ENCODE measurements around the gene PMIS2. TPM values are rescaled to one million over a fixed set of nuclear protein-coding genes. Genes with fewer than 3 reads are reported as not detected.

Gene PMIS2
- total and polyA plus RNA-seq, 4 donors: not detected

DNA sequence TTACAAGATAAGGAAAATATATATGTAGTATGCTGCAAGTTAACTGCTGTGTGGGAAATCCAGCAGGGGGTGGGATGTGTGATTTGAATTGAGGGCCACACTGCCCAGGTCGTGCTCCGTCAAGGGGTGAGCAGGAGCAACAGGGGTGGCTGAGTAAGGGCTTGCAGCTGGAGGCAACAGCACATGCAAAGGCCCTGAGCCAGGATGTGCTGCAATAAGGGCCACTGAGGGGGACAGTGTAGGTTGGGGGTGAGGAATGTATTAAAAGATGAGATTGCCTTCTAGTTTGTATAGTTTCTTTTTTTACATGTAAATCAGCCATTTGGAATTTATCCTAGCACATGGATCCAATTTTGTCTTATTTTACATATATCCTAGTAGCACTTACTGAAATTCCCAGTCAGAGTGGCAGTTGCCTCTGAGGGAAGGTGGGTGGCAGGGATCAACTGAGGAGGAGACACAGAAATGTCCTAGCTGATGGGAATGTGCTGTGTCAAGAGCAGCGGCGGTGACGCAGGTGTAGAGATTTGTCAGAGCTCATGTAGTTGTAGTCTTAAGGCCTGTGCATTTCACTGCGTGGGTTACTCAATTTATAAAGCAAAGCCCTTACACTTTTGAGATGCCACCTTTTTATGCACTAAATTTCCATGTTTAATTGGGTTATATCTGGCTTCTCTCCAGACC is 37.5 kb downstream of the PMIS2 start:
- Histone ChIP-seq H3K9me3 (ENCODE audit: control insufficient read depth, low read length) (no peaks in the 10 kb centered on the region), H3K4me1 (ENCODE audit: control insufficient read depth in 1 of 2, insufficient read depth in 2 of 2, low read length in 2 of 2) (no peaks in the 10 kb centered on the region), H3K4me3 (ENCODE audit: low read length in 2 of 2) (no peak overlapping the region), H3K36me3 (ENCODE audit: control insufficient read depth in 1 of 2, insufficient read depth in 2 of 2, low read length in 1 of 2) (no peaks in the 10 kb centered on the region), H3K27me3 (ENCODE audit: control insufficient read depth in 1 of 2, insufficient read depth in 2 of 2, low read length in 1 of 2) (no peaks in the 10 kb centered on the region), H3K27ac (ENCODE audit: low read depth in 1 of 2, low read length in 2 of 2) (no peak overlapping the region)
- ATAC-seq (ENCODE audit: low FRiP score) (no peak), DNase-seq (peak in 1 of 2 donors; percentile 16)
- intact Hi-C loops (cut with DNase I): no loop called here
- WGBS, 2 donors: 87 to 91% methylated on average over 6 of the region's 6 CpGs

DNA sequence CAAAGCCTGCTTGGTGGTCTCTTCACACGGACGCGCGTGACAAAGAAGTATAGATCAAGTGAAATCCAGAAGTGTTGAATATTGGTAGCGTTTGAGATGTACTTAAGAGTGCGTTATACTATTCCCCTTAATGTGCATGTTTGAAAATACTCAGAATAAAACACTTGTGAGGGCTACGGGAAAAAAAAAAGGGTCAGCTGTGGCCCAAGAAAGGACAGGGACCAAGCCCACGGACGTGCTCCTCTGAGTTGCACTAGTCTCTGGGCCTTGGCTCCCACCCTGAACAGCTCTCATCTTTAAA is 42.2 kb downstream of the PMIS2 start:
- 8% methylated on average over 9 of the region's 9 CpGs for WGBS, 2 donors
- Histone ChIP-seq H3K27ac (ENCODE audit: low read depth in 1 of 2, low read length in 2 of 2) (peak overlapping the region in 1 of 2 donors; percentile 94), H3K9me3 (ENCODE audit: control insufficient read depth, low read length) (no peaks in the 10 kb centered on the region), H3K36me3 (ENCODE audit: control insufficient read depth in 1 of 2, insufficient read depth in 2 of 2, low read length in 1 of 2) (peaks cover 0 to 4% of the 10 kb centered on the region in 2 donors), H3K4me1 (ENCODE audit: control insufficient read depth in 1 of 2, insufficient read depth in 2 of 2, low read length in 2 of 2) (no peaks in the 10 kb centered on the region), H3K27me3 (ENCODE audit: control insufficient read depth in 1 of 2, insufficient read depth in 2 of 2, low read length in 1 of 2) (no peaks in the 10 kb centered on the region), H3K4me3 (ENCODE audit: low read length in 2 of 2) (peak overlapping the region; percentile 35 to 84)
- intact Hi-C loops (cut with DNase I): loop anchor here in 1 of 2 donors (2.0 kb wide), 1 partner anchor 15 kb away; no protein-coding TSS in a partner anchor
- no peak for DNase-seq
- no peak for ATAC-seq (ENCODE audit: low FRiP score)

DNA sequence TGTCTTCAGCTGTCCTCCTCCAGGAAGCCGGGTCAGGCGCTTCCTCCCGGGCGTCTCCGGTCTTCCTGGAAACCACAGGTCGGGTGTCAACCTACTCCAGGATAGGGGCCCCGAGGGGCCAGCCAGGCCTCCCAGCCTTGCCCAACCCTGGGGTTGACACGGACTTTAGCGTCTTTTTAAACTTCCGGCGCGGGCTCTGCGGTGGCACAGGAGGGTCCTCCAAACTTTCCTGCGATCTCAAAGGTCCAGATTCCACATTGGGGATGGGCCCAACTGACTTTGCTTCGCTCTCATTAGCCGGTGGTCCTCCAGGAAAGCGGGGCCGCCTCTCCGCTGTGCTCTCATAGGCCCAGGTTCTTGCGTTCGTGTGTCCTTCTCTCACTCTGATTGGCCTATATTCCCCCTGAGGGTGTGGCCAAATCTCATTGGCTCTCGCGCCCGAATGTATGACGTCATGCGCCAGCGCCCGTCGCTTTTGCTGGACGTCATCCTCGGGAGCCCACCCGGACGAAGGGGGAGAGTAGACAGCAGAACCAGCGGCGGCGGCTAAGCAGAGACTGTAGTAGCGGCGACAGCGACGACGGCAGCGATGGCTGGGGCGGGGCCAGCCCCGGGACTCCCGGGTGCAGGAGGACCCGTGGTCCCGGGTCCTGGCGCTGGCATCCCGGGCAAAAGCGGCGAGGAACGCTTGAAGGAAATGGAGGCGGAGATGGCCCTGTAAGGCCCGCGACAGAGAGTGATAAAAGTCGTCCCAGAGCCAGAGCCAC is 42.8 kb downstream of the PMIS2 start, which contains the start of gene RBM42:
Gene RBM42, plus strand, starts transcription at position 472 of the 767 bp plus-strand sequence. Its CDS starts 118 bp downstream, at position 590.
- ATAC-seq (ENCODE audit: low FRiP score) (peak; percentile 100), DNase-seq (peak; percentile 97)
- Histone ChIP-seq H3K4me3 (ENCODE audit: low read length in 2 of 2) (peak within 1 kb of the TSS; percentile 71 to 94), H3K27ac (ENCODE audit: low read depth in 1 of 2, low read length in 2 of 2) (peak within 1 kb of the TSS; percentile 18 to 94), H3K36me3 (ENCODE audit: control insufficient read depth in 1 of 2, insufficient read depth in 2 of 2, low read length in 1 of 2) (peaks cover 0 to 4% of the 10 kb centered on the region in 2 donors), H3K9me3 (ENCODE audit: control insufficient read depth, low read length) (no peaks in the 10 kb centered on the region), H3K27me3 (ENCODE audit: control insufficient read depth in 1 of 2, insufficient read depth in 2 of 2, low read length in 1 of 2) (no peaks in the 10 kb centered on the region), H3K4me1 (ENCODE audit: control insufficient read depth in 1 of 2, insufficient read depth in 2 of 2, low read length in 2 of 2) (no peaks in the 10 kb centered on the region)
- intact Hi-C loops (cut with DNase I): loop anchor here in 1 of 2 donors (2.0 kb wide), 1 partner anchor 14 kb away; no protein-coding TSS in a partner anchor
- 0% methylated on average over 56 of the region's 56 CpGs for WGBS, 2 donors

DNA sequence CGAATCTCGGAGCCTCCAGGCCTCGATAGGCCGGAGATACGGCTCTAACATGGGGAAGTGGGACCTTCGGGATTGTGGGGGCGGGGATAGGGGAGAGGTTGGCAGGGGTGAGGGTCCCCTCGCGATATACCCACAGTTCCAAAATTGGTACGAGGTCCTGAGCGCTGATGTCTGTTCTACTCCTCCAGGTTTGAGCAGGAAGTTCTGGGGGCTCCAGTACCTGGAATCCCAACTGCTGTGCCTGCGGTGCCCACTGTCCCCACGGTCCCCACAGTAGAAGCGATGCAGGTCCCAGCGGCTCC is 43.3 kb downstream of the PMIS2 start:
- H3K27me3 ChIP-seq (ENCODE audit: control insufficient read depth in 1 of 2, insufficient read depth in 2 of 2, low read length in 1 of 2): no peaks in the 10 kb centered on the region
- no peaks in the 10 kb centered on the region for H3K9me3 ChIP-seq (ENCODE audit: control insufficient read depth, low read length)
- H3K4me3 ChIP-seq (ENCODE audit: low read length in 2 of 2): peak overlapping the region; percentile 71 to 94
- no peak for DNase-seq
- H3K27ac ChIP-seq (ENCODE audit: low read depth in 1 of 2, low read length in 2 of 2): peak overlapping the region; percentile 18 to 68
- H3K36me3 ChIP-seq (ENCODE audit: control insufficient read depth in 1 of 2, insufficient read depth in 2 of 2, low read length in 1 of 2): peaks cover 0 to 7% of the 10 kb centered on the region in 2 donors
- intact Hi-C loops (cut with DNase I): loop anchor here in 1 of 2 donors (2.0 kb wide), 1 partner anchor 14 kb away; no protein-coding TSS in a partner anchor
- WGBS, 2 donors: 3 to 5% methylated on average over 15 of the region's 15 CpGs
- H3K4me1 ChIP-seq (ENCODE audit: control insufficient read depth in 1 of 2, insufficient read depth in 2 of 2, low read length in 2 of 2): no peaks in the 10 kb centered on the region
- no peak for ATAC-seq (ENCODE audit: low FRiP score)

DNA sequence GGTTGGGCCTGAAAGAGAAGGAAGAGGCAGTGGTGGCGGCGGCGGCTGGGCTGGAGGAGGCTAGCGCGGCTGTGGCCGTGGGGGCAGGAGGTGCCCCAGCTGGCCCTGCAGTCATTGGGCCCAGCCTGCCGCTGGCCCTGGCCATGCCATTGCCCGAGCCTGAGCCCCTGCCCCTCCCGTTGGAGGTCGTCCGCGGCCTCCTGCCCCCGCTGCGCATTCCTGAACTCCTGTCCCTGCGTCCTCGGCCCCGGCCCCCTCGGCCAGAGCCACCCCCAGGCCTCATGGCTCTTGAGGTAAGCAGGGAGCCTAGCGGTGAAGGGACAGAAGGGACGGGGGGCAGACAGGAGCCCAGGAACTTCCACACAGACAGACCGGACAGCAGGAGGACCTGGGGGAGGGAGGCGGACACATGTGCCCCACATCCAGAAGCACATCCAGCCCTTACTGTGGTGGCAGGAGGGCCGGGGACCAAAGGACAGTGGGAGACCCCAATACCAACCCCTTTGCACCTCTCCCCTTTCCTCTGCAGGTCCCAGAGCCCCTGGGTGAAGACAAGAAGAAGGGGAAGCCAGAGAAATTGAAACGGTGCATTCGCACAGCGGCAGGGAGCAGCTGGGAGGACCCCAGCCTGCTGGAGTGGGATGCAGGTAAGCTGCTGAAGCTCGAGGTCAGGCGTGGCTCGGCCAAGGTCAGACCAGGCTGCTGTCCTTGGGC is 47.9 kb downstream of the PMIS2 start:
- no peaks in the 10 kb centered on the region for H3K27me3 ChIP-seq (ENCODE audit: control insufficient read depth in 1 of 2, insufficient read depth in 2 of 2, low read length in 1 of 2)
- no peaks in the 10 kb centered on the region for H3K9me3 ChIP-seq (ENCODE audit: control insufficient read depth, low read length)
- intact Hi-C loops (cut with DNase I): loop anchor here in 1 of 2 donors (5.0 kb wide), 1 partner anchor 87 kb away; the partner anchor contains the start of gene TMEM147
- H3K27ac ChIP-seq (ENCODE audit: low read depth in 1 of 2, low read length in 2 of 2): no peak overlapping the region
- H3K4me1 ChIP-seq (ENCODE audit: control insufficient read depth in 1 of 2, insufficient read depth in 2 of 2, low read length in 2 of 2): no peaks in the 10 kb centered on the region
- H3K36me3 ChIP-seq (ENCODE audit: control insufficient read depth in 1 of 2, insufficient read depth in 2 of 2, low read length in 1 of 2): peaks cover 0 to 14% of the 10 kb centered on the region in 2 donors
- H3K4me3 ChIP-seq (ENCODE audit: low read length in 2 of 2): no peak overlapping the region
- 91% methylated on average over 22 to 29 of the region's 29 CpGs for WGBS, 2 donors
- ATAC-seq (ENCODE audit: low FRiP score) (no peak), DNase-seq (no peak)

DNA sequence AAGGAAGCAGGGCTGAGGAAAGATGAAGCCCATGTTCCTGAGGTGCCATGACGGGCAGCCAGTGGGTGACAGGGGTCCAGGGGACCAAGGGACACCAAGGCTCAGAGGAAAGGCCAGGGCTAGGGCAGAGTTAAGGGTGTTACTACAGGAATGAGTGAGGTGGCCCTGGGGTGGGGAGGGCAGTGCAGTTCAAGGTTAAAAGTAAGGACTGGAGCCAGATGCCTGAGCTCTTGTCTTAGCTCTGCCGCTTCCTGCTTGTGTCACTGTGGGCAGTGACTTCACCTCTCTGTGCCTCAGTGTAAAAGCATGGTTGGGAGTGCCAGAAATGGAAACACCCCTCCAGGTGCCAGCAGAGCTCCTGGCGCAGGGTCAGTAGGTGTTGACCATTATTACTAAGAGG is 50.7 kb downstream of the PMIS2 start:
- Histone ChIP-seq H3K4me3 (ENCODE audit: low read length in 2 of 2) (no peak overlapping the region), H3K36me3 (ENCODE audit: control insufficient read depth in 1 of 2, insufficient read depth in 2 of 2, low read length in 1 of 2) (peaks cover 0 to 11% of the 10 kb centered on the region in 2 donors)
- WGBS, 2 donors: 94 to 95% methylated on average over 3 of the region's 3 CpGs

More for the DNA sequence above, 50.7 kb downstream of the PMIS2 start:
- DNase-seq (no peak), ATAC-seq (ENCODE audit: low FRiP score) (no peak)
- Histone ChIP-seq H3K27ac (ENCODE audit: low read depth in 1 of 2, low read length in 2 of 2) (no peak overlapping the region), H3K27me3 (ENCODE audit: control insufficient read depth in 1 of 2, insufficient read depth in 2 of 2, low read length in 1 of 2) (no peaks in the 10 kb centered on the region), H3K4me1 (ENCODE audit: control insufficient read depth in 1 of 2, insufficient read depth in 2 of 2, low read length in 2 of 2) (no peaks in the 10 kb centered on the region), H3K9me3 (ENCODE audit: control insufficient read depth, low read length) (no peaks in the 10 kb centered on the region)
- intact Hi-C loops (cut with DNase I): no loop called here

Other genes with a start within 250 kb of the PMIS2 start
- not detected for gene FFAR1, start 238.3 kb upstream of the PMIS2 start, total RNA-seq
- gene FFAR1, start 238.3 kb upstream of the PMIS2 start, polyA plus RNA-seq: not detected
- under 1 TPM; 0.32 to 0.39 TPM for gene FFAR3, start 227.7 kb upstream of the PMIS2 start, total RNA-seq
- gene FFAR3, start 227.7 kb upstream of the PMIS2 start, polyA plus RNA-seq: not detected
- gene GPR42, start 215.1 kb upstream of the PMIS2 start, total RNA-seq: not detected
- gene GPR42, start 215.1 kb upstream of the PMIS2 start, polyA plus RNA-seq: not detected
- gene FFAR2, start 137.9 kb upstream of the PMIS2 start, total RNA-seq: 1 to 10 TPM; 1.2 to 2.0 TPM
- under 1 TPM in 1 of 2 donors, not detected in 1; 0.15 TPM for gene FFAR2, start 137.9 kb upstream of the PMIS2 start, polyA plus RNA-seq
- not detected for gene KRTDAP, start 95.7 kb upstream of the PMIS2 start, total RNA-seq
- not detected for gene KRTDAP, start 95.7 kb upstream of the PMIS2 start, polyA plus RNA-seq
- gene DMKN, start 72.5 kb upstream of the PMIS2 start, total RNA-seq: 10 to 100 TPM; 25.9 to 27.1 TPM
- 10 to 100 TPM; 22.2 to 43.7 TPM for gene DMKN, start 72.5 kb upstream of the PMIS2 start, polyA plus RNA-seq
- not detected for gene SBSN, start 57.9 kb upstream of the PMIS2 start, total RNA-seq
- gene SBSN, start 57.9 kb upstream of the PMIS2 start, polyA plus RNA-seq: under 1 TPM in 1 of 2 donors, not detected in 1; 0.23 TPM
- gene GAPDHS, start 52.7 kb upstream of the PMIS2 start, total RNA-seq: not detected
- not detected for gene GAPDHS, start 52.7 kb upstream of the PMIS2 start, polyA plus RNA-seq
- gene TMEM147, start 40.5 kb upstream of the PMIS2 start, total RNA-seq: 10 to 100 TPM; 48.0 to 52.2 TPM
- gene TMEM147, start 40.5 kb upstream of the PMIS2 start, polyA plus RNA-seq: 100 to 1,000 TPM in 1 of 2 donors, 10 to 100 TPM in 1; 86.0 to 123 TPM
- not detected for gene ATP4A, start 22.5 kb upstream of the PMIS2 start, total RNA-seq
- not detected for gene ATP4A, start 22.5 kb upstream of the PMIS2 start, polyA plus RNA-seq
- gene HAUS5, start 26.6 kb downstream of the PMIS2 start, total RNA-seq: 10 to 100 TPM in 1 of 2 donors, 1 to 10 TPM in 1; 5.3 to 10.5 TPM
- gene HAUS5, start 26.6 kb downstream of the PMIS2 start, polyA plus RNA-seq: 10 to 100 TPM in 1 of 2 donors, 1 to 10 TPM in 1; 2.9 to 17.5 TPM
- 10 to 100 TPM; 53.7 to 62.0 TPM for gene RBM42, start 42.9 kb downstream of the PMIS2 start, total RNA-seq
- 10 to 100 TPM; 41.8 to 66.8 TPM for gene RBM42, start 42.9 kb downstream of the PMIS2 start, polyA plus RNA-seq
- gene ETV2, start 55.6 kb downstream of the PMIS2 start, total RNA-seq: 1 to 10 TPM in 1 of 2 donors, under 1 TPM in 1; 0.62 to 1.2 TPM
- 1 to 10 TPM in 1 of 2 donors, under 1 TPM in 1; 0.46 to 1.9 TPM for gene ETV2, start 55.6 kb downstream of the PMIS2 start, polyA plus RNA-seq
- gene COX6B1, start 62.1 kb downstream of the PMIS2 start, total RNA-seq: 100 to 1,000 TPM; 196 to 216 TPM
- 100 to 1,000 TPM; 502 to 730 TPM for gene COX6B1, start 62.1 kb downstream of the PMIS2 start, polyA plus RNA-seq
- not detected for gene UPK1A, start 80.3 kb downstream of the PMIS2 start, total RNA-seq
- gene UPK1A, start 80.3 kb downstream of the PMIS2 start, polyA plus RNA-seq: 1 to 10 TPM in 1 of 2 donors, under 1 TPM in 1; 0.54 to 1.5 TPM
- under 1 TPM in 1 of 2 donors, not detected in 1; 0.19 TPM for gene ZBTB32, start 118.4 kb downstream of the PMIS2 start, total RNA-seq
- not detected for gene ZBTB32, start 118.4 kb downstream of the PMIS2 start, polyA plus RNA-seq
- gene KMT2B, start 131.8 kb downstream of the PMIS2 start, total RNA-seq: 10 to 100 TPM; 33.6 to 37.9 TPM
- gene KMT2B, start 131.8 kb downstream of the PMIS2 start, polyA plus RNA-seq: 10 to 100 TPM in 1 of 2 donors, 1 to 10 TPM in 1; 6.4 to 43.3 TPM
- 10 to 100 TPM in 1 of 2 donors, 1 to 10 TPM in 1; 8.1 to 14.9 TPM for gene IGFLR1, start 156.3 kb downstream of the PMIS2 start, total RNA-seq
- 10 to 100 TPM in 1 of 2 donors, 1 to 10 TPM in 1; 5.1 to 10.9 TPM for gene IGFLR1, start 156.3 kb downstream of the PMIS2 start, polyA plus RNA-seq
- 10 to 100 TPM; 14.8 to 22.0 TPM for gene U2AF1L4, start 159.2 kb downstream of the PMIS2 start, total RNA-seq
- 10 to 100 TPM; 24.7 to 70.4 TPM for gene U2AF1L4, start 159.2 kb downstream of the PMIS2 start, polyA plus RNA-seq
- 10 to 100 TPM; 32.9 to 37.0 TPM for gene PSENEN, start 159.5 kb downstream of the PMIS2 start, total RNA-seq
- 10 to 100 TPM; 32.4 to 59.2 TPM for gene PSENEN, start 159.5 kb downstream of the PMIS2 start, polyA plus RNA-seq
- 10 to 100 TPM; 10.6 to 13.3 TPM for gene LIN37, start 162.4 kb downstream of the PMIS2 start, total RNA-seq
- gene LIN37, start 162.4 kb downstream of the PMIS2 start, polyA plus RNA-seq: 10 to 100 TPM; 13.1 to 91.2 TPM
- 100 to 1,000 TPM; 148 to 152 TPM for gene HSPB6, start 170.9 kb downstream of the PMIS2 start, total RNA-seq
- gene HSPB6, start 170.9 kb downstream of the PMIS2 start, polyA plus RNA-seq: 100 to 1,000 TPM in 1 of 2 donors, 10 to 100 TPM in 1; 73.9 to 131 TPM
- 10 to 100 TPM; 18.7 to 19.6 TPM for gene PROSER3, start 172.0 kb downstream of the PMIS2 start, total RNA-seq
- 10 to 100 TPM in 1 of 2 donors, 1 to 10 TPM in 1; 4.1 to 18.7 TPM for gene PROSER3, start 172.0 kb downstream of the PMIS2 start, polyA plus RNA-seq
- 10 to 100 TPM; 12.3 to 27.8 TPM for gene ARHGAP33, start 189.4 kb downstream of the PMIS2 start, total RNA-seq
- 10 to 100 TPM in 1 of 2 donors, 1 to 10 TPM in 1; 1.9 to 22.1 TPM for gene ARHGAP33, start 189.4 kb downstream of the PMIS2 start, polyA plus RNA-seq
- gene PRODH2, start 226.7 kb downstream of the PMIS2 start, total RNA-seq: not detected
- not detected for gene PRODH2, start 226.7 kb downstream of the PMIS2 start, polyA plus RNA-seq

Data from aorta (tissue), 5 donors.